HG02943 (cell line): ENCODE measurements around the gene SUSD4.
"Not testable (repeated sequence)": the region's sequence is repeated elsewhere in the genome, so short reads cannot be mapped to it uniquely, and the experiment has no call there.

Experiments used
- ATAC-seq: cut with Tn5 transposase; IDR thresholded peaks from one replicate; pipeline ENCODE4 v1.9.1; 2021; ENCODE audit warnings: mild to moderate bottlenecking, low read depth, moderate library complexity; ENCODE audit not compliant: unreplicated experiment

The SUSD4 gene

DNA sequence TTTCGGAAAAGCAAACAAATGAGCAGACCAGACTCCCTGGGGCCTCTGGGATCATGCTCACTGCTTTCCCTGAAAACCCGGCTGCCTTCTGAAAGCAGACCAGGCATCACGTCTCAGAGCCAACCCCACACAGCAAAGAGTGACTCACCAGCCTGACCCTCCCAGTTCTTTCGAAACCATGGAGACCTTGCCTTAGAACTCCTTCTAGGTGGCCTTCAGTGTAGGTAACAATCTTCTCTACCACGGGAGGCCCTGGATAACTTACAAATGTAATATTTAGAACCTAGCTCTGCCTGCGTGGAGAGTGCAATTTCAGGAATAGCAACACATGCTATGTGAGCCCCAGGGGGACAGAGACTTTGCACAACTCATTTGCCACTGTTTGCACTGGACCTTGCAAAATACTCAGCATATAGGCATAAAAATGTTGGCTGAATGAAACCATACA lies 105.2 kb downstream of the SUSD4 start:
- no peak for ATAC-seq

DNA sequence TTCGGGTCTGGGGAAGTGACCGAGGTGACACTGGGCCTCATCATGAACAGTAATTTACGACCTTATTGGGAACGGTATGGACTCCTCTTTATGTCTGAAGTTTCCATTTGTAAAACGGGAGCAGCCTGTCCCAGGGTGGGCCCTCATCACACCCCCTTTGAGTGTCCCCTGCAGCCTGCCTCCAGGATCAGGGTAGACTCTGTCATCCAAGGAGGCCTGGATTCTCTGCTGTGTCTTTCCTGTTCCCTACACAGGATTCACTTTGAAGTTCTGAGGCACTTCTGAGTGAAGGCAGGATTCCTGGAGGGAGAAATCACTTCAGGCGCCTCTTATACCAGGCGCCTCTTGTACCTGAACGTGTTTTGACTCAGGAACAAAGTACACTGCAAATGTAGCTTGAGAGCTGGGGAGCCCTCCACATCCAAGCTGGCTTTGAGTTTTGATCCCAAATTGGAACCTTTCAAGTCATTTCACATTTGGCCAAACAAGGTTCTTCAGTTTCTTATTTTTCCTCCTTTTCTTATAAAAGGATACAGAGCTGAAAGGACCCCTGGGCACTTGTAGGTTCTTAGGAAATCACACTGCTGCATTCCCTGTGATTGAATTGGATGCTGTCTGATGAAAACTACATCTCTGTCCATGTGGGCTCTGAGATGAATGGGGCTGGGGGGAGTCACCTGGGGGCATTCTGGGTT lies 106.0 kb downstream of the SUSD4 start:
- ATAC-seq = no peak

- no peak for ATAC-seq
Observed at GRCh38 chr1:223256034-223256433, 107.9 kb downstream of the SUSD4 start.

DNA sequence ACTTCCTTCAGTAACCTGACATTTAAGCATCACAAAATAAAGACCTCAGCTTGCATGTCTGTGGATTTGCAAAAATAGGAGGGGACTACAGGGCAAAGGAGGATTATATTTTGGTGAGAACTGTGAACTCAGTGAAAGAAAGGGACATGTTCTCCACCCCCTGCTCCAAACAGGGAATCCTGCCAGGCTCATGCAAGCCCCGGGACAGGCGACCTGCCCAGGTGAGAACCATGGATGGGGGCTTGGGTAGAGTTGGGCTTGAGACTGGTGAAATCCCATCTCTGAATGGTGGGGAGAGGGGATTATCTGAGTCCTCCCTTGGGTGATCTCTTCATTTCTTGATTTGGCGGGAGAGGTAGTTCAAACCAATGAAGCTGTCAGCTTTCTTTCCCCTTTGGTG lies 110.1 kb downstream of the SUSD4 start:
- ATAC-seq = no peak

- ATAC-seq = not testable (repeated sequence)
Observed at GRCh38 chr1:223251387-223251786, 112.6 kb downstream of the SUSD4 start.

GRCh38 chr1:223250632-223251015 lies 113.4 kb downstream of the SUSD4 start:
- ATAC-seq = no peak

DNA sequence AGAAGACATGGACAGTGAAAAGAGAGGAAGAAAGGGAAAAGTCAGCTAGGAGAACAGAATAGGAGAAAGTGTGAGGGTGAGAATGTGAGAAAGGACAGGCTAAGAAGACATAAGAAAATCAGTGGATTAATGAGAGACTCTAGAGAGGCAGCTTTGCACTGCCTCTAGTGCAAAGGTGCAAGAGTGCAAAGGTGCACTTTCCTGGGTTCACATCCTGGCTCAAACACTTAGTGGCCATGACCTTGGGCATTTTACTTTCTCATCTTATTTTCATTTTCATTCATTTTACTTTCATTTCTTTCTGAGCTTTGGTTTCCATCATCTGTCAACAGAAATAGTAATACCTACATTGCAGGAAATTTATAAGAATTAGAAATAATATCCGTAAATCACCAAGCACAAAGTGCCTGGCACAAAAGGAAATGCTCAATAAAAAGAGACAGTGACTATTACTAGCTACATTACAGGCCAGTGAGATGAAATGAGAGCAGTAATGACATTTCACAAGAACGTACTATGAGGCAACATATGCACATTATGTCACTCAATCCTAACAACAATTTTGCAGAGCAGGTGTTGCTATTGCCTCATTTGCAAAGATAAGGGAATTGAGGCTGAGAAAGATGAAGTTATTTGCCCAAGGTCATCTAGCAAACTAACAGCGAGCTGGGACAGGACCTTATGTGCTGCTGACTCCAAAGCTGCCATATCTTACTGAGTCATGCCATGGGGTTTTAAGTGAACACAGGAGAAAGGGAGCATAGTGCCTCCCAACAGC lies 113.9 kb downstream of the SUSD4 start:
- ATAC-seq = no peak

GRCh38 chr1:223248770-223249140 lies 115.2 kb downstream of the SUSD4 start:
- ATAC-seq = no peak

GRCh38 chr1:223248001-223248769 lies 115.8 kb downstream of the SUSD4 start:
- no peak for ATAC-seq

DNA sequence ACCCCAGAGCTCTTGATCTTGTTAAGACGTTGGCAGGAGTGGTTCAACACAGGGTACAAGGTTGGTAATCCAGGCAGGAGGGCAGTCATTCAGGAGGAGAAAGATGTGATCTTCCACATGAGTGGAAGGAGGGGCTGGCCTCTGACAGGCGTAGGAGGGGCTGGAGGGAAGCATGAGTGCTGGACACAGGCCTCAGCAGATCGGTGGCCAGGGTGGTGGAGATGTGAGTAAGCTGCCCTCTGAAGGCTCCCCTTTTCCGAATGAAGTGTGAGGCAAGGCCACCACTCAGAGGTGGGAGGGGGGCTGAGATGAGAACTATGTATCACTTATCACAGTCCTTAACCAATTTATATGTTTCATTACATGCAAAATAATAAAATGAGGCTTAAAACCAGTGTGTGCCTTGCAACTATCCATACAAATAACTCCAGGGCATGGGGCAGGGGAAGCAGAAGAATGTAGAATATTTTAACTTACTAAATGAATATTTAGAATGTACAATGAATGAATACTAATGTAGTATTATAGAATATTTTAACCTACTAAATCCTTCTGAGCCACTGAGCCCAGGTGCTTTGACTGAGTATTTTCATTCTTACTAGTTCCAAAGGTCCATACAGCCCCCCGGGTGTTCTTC lies 117.4 kb downstream of the SUSD4 start:
- ATAC-seq = no peak

GRCh38 chr1:223245983-223246382 lies 118.0 kb downstream of the SUSD4 start:
- ATAC-seq = no peak

DNA sequence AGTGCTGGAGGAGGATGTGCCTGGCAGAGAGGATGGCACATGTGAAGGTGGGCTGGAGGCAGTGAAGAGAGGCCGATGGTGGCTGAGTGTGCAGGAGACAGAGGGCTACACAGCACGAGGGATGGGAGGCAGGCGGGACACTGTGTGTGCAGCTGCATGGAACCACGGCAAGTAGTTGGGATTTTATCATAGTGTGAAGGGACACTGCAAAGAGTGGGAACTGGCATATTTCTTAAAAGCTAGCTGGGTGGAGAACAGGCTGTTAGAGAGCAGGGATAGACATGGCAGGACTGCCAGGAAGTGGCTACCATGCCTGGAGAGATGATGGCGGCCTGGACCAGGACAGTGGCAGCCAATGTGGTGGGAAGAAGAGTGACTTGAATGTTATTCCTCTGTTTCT lies 118.6 kb downstream of the SUSD4 start:
- no peak for ATAC-seq

DNA sequence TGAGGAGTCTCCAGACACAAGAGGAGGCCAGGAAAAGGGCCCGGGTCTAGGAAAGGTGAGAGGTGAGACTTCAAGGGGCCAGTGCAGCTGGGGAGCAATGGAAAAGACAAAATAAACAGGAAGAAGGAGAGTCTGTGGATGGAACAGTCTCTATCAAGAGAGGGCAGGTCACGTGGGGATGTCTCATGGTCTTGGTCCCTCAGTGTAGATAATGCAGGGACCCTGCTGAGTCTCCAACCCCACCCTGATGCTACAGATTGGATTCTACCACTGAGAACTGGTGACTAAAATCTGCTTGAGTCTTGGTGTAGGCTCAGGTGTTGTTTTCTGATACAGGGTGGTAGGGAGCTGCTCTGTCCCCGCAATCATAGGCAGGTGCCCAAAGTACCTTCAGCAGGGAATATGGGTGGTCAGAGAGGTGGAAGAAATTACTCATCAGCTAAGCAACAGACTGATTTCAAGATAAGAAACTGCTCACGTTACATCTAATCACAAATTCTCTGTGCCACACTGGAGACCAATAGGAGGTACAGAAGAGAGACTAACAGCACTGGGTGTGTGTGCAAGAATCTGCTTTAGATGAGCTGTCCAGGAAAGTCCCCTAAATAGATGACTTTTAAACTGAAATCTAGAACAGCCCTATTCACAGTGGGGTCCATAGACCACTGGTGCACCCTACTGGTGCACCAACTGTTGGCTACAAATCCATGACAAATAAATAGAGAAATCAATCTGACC lies 119.4 kb downstream of the SUSD4 start:
- ATAC-seq = no peak

- ATAC-seq = no peak
Observed at GRCh38 chr1:223243441-223244050, 120.4 kb downstream of the SUSD4 start.

DNA sequence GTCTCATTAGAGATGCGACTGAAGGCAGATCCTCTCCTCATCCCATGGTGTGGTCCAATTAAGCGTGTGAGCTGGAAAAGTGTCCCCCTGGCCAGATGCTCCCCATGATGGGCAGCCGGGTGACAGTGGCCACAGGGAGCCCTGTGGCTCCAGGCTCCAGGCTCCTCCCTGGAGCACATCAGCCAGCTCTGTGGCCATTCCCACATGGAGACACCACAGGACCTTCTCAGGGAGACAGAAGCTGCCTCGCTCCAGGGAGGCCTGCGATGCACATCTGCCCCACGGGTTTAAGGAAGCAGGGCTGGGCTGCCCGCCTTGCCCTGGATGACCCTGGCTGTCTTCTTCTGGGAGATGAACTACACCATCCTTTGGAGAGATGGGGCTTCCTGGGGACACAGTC lies 121.0 kb downstream of the SUSD4 start:
- no peak for ATAC-seq

- no peak for ATAC-seq
Observed at GRCh38 chr1:223242382-223242955, 121.5 kb downstream of the SUSD4 start.

GRCh38 chr1:223240122-223240521 lies 123.9 kb downstream of the SUSD4 start:
- no peak for ATAC-seq

DNA sequence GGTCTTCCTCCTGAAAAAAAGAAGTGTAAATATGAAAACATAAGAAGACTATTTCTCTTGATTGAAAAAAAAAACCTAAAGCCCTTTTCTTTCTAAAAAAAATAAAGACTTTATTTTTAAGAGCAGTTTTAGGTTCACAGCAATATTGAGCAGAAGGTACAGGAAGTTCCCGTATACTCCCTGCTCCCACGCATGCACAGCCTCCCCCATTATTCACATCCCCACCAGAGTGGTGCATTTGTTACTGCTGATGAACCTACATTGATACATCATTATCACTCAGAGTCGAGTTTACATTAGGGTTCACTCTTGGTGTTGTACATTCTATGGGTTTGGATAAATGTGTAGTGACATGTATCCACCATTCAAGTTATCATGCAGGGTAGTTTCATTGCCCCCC lies 128.9 kb downstream of the SUSD4 start:
- no peak for ATAC-seq

DNA sequence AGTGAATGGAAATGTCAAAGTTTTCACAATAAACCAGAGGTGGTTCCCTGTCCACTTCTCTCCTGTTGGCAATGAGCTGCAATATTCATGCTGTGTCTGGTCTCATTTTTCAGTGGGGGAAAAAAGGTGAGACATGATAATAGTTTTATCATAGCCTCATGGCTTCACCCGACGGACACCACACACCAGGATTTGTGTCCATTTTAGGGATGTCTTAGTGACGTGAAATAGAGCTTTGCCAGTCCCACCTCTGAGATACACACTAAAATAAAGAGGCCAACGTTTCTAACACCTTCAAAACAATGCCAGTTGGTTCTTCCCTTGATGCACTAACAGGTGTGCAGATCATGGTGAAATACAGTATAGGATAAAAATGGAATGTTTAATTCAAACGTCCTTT lies 129.4 kb downstream of the SUSD4 start:
- no peak for ATAC-seq

GRCh38 chr1:223234170-223234514 lies 129.8 kb downstream of the SUSD4 start:
- ATAC-seq = no peak
